ENCODE results near the gene PHLDB3. TPM values are rescaled to one million over a fixed set of nuclear protein-coding genes. Genes with fewer than 3 reads are reported as not detected.

The PHLDB3 gene
- total RNA-seq, 1 experiment from 2014 or later = 9.0 TPM

GRCh38 chr19:43503501-43504425 is 783 bp downstream of the PHLDB3 start:
- intact Hi-C loops (cut with micrococcal nuclease; ENCODE audit: unreplicated experiment) = loop anchor here (5.0 kb wide), 1 partner anchor 56 kb away; no protein-coding TSS in a partner anchor
- peak overlapping the region; percentile 73 for H3K27ac ChIP-seq (ENCODE audit: low read depth, low read length, poor library complexity, severe bottlenecking)
- peaks cover 5% of the 10 kb centered on the region for H3K4me1 ChIP-seq (ENCODE audit: insufficient read depth, low read length, poor library complexity, severe bottlenecking)
- peak; percentile 97 for DNase-seq (ENCODE audit: low spot score)
- no peaks in the 10 kb centered on the region for H3K27me3 ChIP-seq (replicated peaks; ENCODE audit: insufficient read depth, low read depth, low read length, poor library complexity)
- H3K36me3 ChIP-seq (ENCODE audit: insufficient read depth, low read length, poor library complexity, severe bottlenecking) = peaks cover 5% of the 10 kb centered on the region
- no TSS peak for BruUV-seq (replicated peaks)
- H3K9me3 ChIP-seq (ENCODE audit: low read depth, low read length, poor library complexity, severe bottlenecking) = no peaks in the 10 kb centered on the region
- peak overlapping the region; percentile 83 for H3K4me3 ChIP-seq (ENCODE audit: low read depth, low read length, poor library complexity, severe bottlenecking)
- CTCF ChIA-PET = interaction anchor here (0.6 to 2.6 kb wide), 5 partner anchors 16 to 92 kb away, joined by 3 to 10 read pairs (median 3); partner anchors contain the start of gene IRGQ
- POLR2A ChIA-PET (ENCODE audit: low non-redundant PET) = no interaction called here
- TF ChIP-seq EZH2 (IDR thresholded peaks at IDR 0.05; ENCODE audit: borderline replicate concordance, low read depth, low read length, poor library complexity, severe bottlenecking) (no peak), CTCF (conservative IDR thresholded peaks at IDR 0.05; ENCODE audit: low read depth, low read length) (peak; percentile 44)

GRCh38 chr19:43502419-43502976 is 2.0 kb downstream of the PHLDB3 start:
- no peaks in the 10 kb centered on the region for H3K36me3 ChIP-seq (ENCODE audit: insufficient read depth, low read length, poor library complexity, severe bottlenecking)
- H3K4me3 ChIP-seq (ENCODE audit: low read depth, low read length, poor library complexity, severe bottlenecking) = peak overlapping the region; percentile 83
- DNase-seq (ENCODE audit: low spot score) = no peak
- no TSS peak for BruUV-seq (replicated peaks)
- intact Hi-C loops (cut with micrococcal nuclease; ENCODE audit: unreplicated experiment) = loop anchor here (5.0 kb wide), 1 partner anchor 55 kb away; no protein-coding TSS in a partner anchor
- H3K27me3 ChIP-seq (replicated peaks; ENCODE audit: insufficient read depth, low read depth, low read length, poor library complexity) = no peaks in the 10 kb centered on the region
- TF ChIP-seq EZH2 (IDR thresholded peaks at IDR 0.05; ENCODE audit: borderline replicate concordance, low read depth, low read length, poor library complexity, severe bottlenecking) = no peak
- TF ChIP-seq CTCF (conservative IDR thresholded peaks at IDR 0.05; ENCODE audit: low read depth, low read length) = no peak
- H3K4me1 ChIP-seq (ENCODE audit: insufficient read depth, low read length, poor library complexity, severe bottlenecking) = peaks cover 5% of the 10 kb centered on the region
- ChIA-PET CTCF (interaction anchor here (0.5 to 0.6 kb wide), 5 partner anchors 9 to 749 kb away, joined by 3 to 9 read pairs (median 4); no protein-coding TSS in a partner anchor), POLR2A (ENCODE audit: low non-redundant PET) (interaction anchor here (0.5 to 0.6 kb wide), 2 partner anchors 15 to 54 kb away, joined by 4 to 9 read pairs; no protein-coding TSS in a partner anchor)
- H3K9me3 ChIP-seq (ENCODE audit: low read depth, low read length, poor library complexity, severe bottlenecking) = no peaks in the 10 kb centered on the region
- H3K27ac ChIP-seq (ENCODE audit: low read depth, low read length, poor library complexity, severe bottlenecking) = no peak overlapping the region

- TF ChIP-seq EZH2 (IDR thresholded peaks at IDR 0.05; ENCODE audit: borderline replicate concordance, low read depth, low read length, poor library complexity, severe bottlenecking) = no peak
- TF ChIP-seq CTCF (conservative IDR thresholded peaks at IDR 0.05; ENCODE audit: low read depth, low read length) = no peak
- POLR2A ChIA-PET (ENCODE audit: low non-redundant PET) = interaction anchor here (0.5 kb wide), 1 partner anchor 15 kb away, joined by 9 read pairs; no protein-coding TSS in a partner anchor
- no TSS peak for BruUV-seq (replicated peaks)
- no peak for DNase-seq (ENCODE audit: low spot score)
- no peak overlapping the region for H3K4me3 ChIP-seq (ENCODE audit: low read depth, low read length, poor library complexity, severe bottlenecking)
- no peak overlapping the region for H3K27ac ChIP-seq (ENCODE audit: low read depth, low read length, poor library complexity, severe bottlenecking)
- no peaks in the 10 kb centered on the region for H3K9me3 ChIP-seq (ENCODE audit: low read depth, low read length, poor library complexity, severe bottlenecking)
- H3K27me3 ChIP-seq (replicated peaks; ENCODE audit: insufficient read depth, low read depth, low read length, poor library complexity) = no peaks in the 10 kb centered on the region
- H3K36me3 ChIP-seq (ENCODE audit: insufficient read depth, low read length, poor library complexity, severe bottlenecking) = no peaks in the 10 kb centered on the region
- H3K4me1 ChIP-seq (ENCODE audit: insufficient read depth, low read length, poor library complexity, severe bottlenecking) = peaks cover 5% of the 10 kb centered on the region
- intact Hi-C loops (cut with micrococcal nuclease; ENCODE audit: unreplicated experiment) = loop anchor here (5.0 kb wide), 1 partner anchor 55 kb away; no protein-coding TSS in a partner anchor
- CTCF ChIA-PET = interaction anchor here (0.5 to 0.6 kb wide), 5 partner anchors 9 to 750 kb away, joined by 3 to 9 read pairs (median 4); no protein-coding TSS in a partner anchor
These were observed 2.7 kb downstream of the PHLDB3 start for GRCh38 chr19:43501661-43502418.

Measured in A673 (cell line).